ENCODE measurements around the gene ZNF573.

The ZNF573 gene

DNA sequence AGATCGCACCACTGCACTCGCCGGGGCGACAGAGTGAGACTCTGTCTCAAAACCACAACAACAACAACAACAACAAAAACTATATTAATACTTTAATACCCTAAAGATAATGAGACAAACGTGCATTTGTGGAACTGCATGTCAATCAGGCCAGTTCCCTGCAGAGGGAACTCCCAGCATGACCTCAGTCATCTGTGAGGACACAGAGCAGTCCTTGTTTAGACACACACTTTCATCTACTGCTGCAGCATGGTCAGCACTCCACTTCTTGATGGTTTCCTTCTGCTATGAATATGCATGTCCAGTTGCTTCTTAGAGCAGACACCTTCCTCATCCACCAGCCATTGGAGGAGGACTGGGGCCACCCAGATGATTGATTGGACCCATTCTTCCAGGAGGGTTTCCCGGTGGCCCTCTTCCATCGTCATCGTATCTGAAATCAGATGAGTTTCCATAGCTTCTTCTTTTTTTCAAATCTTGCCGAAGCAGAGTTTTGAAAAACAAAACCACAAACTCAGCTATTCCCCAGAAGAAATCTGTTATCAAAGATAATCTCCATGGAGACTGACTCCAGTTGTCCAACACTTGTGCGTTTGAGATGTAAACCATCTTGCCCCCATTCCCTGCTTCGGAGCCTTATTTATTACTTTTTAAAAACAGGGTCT, 86.3 kb downstream of the ZNF573 start:
- no peak for DNase-seq

- DNase-seq, result peak; percentile 85
These were observed 87.4 kb downstream of the ZNF573 start for GRCh38 chr19:37691881-37692504.

Data from NCI-H2171 (cell line).